ENCODE measurements around the gene KCNC1.

Gene KCNC1

DNA sequence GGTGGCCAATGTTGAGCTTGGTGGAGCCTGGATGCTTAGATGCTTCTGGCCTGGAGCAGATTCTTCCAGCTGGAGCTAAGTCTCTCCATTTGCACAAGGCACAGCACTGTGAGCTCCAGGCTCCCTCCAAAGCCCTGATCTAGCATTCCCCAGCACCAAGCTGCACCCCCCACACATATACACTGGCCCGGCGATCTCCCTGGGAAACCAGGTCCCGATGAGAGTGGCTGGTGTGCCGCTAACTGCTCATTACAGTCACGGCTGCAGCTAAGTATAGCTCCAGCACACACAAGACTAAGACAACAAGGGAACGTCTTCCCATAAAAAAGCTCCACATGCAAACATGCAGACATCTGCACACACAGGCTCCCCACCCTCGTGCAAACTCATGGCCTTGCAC lies 17.6 kb downstream of the KCNC1 start:
- no peak for DNase-seq (ENCODE audit: low read depth in 2 of 3, low spot score in 1 of 3)

- DNase-seq (ENCODE audit: low read depth in 2 of 3, low spot score in 1 of 3) = no peak
These were observed 18.6 kb downstream of the KCNC1 start for GRCh38 chr11:17753153-17753552.

DNA sequence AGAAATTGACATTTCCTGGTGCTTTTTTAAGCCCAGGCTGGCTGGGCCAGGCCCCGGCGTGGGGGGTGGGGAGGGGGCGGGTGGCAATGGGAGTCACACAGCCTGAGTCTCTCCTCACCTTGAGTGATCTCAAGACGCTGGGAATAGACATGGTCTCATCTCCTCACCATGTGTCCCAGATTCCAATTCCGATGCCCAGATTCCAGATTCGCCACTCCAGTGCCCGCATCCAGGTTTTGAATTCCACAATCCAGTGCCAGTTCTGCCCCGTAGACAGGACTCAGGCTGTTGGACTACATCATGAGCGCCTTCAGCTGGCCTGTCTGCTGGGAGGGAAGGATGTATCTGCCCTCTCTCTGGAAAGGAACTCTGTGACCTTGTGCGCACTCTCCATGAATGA lies 19.1 kb downstream of the KCNC1 start:
- no peak for DNase-seq (ENCODE audit: low read depth in 2 of 3, low spot score in 1 of 3)

GRCh38 chr11:17755891-17756290 lies 21.3 kb downstream of the KCNC1 start:
- DNase-seq (ENCODE audit: low read depth in 2 of 3, low spot score in 1 of 3) = no peak

DNA sequence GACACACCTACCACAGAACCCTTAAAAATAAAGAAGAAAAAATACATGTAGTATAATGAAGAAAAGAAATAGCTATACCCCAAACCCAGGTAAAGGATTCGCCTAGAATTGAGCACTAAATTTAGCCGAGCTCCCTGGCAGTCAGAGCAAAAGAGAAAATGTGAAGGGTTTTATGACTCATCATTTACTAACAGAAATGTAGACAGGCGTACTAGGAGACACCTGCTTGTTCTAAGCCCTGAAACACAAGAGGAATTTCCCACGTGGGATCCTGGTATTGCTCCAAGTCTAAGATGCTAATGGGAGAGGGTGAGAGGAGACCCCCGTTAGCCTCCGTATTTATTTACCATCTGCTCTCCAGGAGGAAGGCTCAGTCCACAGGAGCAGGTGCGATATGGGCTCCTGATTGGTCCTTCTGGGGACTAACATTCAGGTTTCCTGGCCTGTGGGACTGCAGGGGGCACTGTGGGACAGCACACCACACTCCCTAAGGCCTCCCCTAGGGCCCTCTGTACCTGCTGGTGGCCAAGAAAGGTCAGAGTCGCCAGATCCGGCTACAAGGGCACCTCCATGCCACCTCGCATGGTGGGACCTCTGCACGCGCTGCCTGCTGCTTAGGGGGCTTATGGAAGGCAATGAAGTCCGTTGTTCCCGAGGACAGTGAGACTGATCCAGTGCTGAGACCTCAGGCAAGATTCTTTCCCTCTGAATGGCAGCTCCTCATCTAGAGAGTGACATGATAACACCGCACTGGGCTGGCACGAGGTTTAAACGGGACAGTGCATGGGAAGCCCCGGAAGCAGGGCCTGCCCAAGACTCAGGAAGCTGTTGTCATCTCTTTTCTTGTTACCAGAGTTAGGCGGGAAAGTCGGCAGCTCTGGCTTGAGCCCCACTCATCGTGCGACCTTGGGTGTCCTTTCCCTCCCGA lies 25.8 kb downstream of the KCNC1 start:
- peak in 1 of 3 donors; percentile 13 for DNase-seq (ENCODE audit: low read depth in 2 of 3, low spot score in 1 of 3)

- no peak for DNase-seq (ENCODE audit: low read depth in 2 of 3, low spot score in 1 of 3)
These were observed 27.9 kb downstream of the KCNC1 start for GRCh38 chr11:17762309-17762974.

- DNase-seq (ENCODE audit: low read depth in 2 of 3, low spot score in 1 of 3) = no peak
These were observed 28.7 kb downstream of the KCNC1 start for GRCh38 chr11:17763244-17763643.

GRCh38 chr11:17763703-17764102 lies 29.1 kb downstream of the KCNC1 start:
- DNase-seq (ENCODE audit: low read depth in 2 of 3, low spot score in 1 of 3) = no peak

DNA sequence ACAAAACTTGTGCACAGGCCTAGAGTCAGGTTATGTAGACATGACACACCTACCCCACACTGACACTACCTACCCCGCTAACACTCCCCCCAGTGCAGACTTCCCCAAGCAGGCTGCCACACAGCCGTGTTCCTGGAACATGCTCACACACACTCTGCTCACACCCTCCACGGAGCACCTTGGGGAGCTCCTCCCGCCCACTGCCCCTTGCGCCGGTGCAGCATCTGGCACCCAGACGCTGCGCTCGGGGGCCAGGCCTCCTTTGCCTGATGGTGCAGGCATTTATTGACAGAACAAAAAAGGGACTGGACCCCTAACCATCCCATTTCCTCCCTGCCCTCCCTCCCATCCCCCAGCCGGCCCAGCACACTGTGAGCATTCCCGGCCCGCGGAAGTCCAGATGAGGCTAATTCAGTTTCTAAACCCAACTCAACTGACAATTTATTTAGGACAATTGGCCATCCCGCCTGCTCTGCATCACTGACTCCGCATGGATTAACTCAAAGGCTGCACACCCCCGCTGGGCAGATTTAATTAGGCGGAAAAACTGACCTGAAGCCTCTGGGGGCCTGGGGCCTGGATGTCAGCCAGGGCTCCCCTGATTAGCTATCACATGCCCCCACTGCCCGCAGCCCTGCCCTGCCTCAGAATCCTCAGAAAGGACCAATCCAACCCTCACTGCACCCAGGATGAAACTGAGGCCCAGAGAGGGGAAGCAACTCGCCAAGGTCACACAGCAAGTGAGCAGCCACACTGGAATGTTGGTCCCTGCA lies 30.1 kb downstream of the KCNC1 start:
- no peak for DNase-seq (ENCODE audit: low read depth in 2 of 3, low spot score in 1 of 3)

DNA sequence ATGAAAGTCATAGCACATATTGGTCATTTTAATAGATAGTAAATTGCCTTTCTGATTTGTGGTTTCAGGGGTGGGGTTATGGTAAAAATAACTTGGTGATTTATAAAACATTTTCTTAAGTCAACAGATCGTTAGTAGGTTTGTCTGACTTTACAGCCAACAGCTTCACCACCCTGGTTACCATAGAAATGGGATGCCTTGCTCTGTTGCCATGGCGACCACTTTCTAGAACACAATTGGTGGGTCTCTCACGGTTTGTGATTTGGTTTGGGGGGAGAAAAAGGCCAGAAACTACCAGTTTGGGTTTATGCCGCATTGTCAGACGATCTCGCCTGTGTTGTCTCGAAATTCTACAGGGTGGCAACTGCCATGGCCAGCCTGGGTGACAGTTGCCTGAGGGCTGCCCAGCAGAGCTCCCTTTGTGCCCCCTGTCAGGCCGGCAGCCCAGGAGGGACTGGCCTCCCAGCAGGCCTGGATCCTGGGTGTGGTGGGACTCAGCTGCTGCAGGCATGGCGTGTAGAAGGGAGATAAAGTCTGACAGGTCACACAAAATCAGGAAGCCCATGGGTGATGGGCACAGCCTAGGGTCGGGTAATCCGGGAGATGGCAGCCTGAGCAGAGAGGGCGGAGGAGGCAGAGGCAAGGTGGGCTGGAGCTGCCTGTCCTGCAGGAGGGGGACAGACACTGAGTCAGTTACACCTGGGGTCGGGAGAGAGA lies 30.9 kb downstream of the KCNC1 start:
- no peak for DNase-seq (ENCODE audit: low read depth in 2 of 3, low spot score in 1 of 3)

DNA sequence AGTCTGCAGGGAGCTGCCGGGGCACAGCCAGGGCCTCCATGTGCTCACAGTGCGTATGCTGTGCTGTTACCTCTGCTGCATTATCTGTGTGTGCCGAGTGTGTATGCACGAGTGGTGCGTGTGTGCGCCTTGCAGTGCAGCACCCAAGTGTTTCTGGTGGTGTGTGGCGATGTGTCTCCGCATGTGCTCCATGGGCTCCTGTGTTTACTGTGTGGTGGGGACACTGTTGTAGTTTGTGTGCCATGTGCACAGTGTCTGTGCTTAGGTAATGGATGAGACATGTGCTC lies 31.4 kb downstream of the KCNC1 start:
- DNase-seq (ENCODE audit: low read depth in 2 of 3, low spot score in 1 of 3) = no peak

DNA sequence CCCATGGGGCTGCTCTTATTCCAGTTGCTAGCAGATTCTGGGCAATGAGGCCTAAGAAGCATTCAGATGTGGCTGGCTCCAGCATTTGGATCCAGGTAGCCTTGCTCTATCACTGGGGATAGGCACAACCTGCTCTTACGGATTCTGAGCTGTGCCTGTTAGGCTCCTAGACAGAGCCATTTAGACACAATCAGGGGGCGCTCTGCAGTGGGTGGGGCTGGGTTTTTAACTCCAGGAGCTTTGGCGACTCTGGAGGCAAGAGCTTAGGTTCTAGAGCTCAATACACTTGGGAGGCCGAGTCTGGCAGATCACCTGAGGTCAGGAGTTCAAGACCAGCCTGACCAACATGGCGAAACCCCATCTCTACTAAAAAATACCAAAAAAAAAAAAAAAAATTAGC lies 32.0 kb downstream of the KCNC1 start:
- no peak for DNase-seq (ENCODE audit: low read depth in 2 of 3, low spot score in 1 of 3)

- DNase-seq (ENCODE audit: low read depth in 2 of 3, low spot score in 1 of 3) = no peak
These were observed 32.8 kb downstream of the KCNC1 start for GRCh38 chr11:17767301-17767885.

GRCh38 chr11:17767914-17768313 lies 33.3 kb downstream of the KCNC1 start:
- DNase-seq (ENCODE audit: low read depth in 2 of 3, low spot score in 1 of 3) = no peak

DNA sequence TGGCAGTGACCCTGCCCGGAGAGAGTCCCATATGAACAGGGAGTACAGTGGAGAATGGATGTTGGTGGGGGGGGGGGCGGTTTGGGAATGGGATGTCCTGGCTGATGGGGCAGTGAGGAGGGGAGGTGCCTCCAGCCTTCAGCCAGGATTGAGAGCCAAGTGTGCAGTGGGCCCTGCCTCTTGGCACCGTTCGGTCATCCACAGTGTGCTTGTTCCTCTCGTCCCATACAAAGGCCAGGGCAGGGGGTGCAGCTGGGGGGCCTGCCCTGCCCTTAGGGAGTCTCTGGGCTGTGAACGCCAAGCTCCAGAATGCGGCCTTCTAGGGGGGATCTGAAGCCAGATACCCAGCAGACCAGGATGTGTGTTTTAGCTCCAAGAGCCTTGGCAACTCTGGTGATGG lies 34.0 kb downstream of the KCNC1 start:
- DNase-seq (ENCODE audit: low read depth in 2 of 3, low spot score in 1 of 3) = no peak

GRCh38 chr11:17769218-17769617 lies 34.6 kb downstream of the KCNC1 start:
- no peak for DNase-seq (ENCODE audit: low read depth in 2 of 3, low spot score in 1 of 3)

DNA sequence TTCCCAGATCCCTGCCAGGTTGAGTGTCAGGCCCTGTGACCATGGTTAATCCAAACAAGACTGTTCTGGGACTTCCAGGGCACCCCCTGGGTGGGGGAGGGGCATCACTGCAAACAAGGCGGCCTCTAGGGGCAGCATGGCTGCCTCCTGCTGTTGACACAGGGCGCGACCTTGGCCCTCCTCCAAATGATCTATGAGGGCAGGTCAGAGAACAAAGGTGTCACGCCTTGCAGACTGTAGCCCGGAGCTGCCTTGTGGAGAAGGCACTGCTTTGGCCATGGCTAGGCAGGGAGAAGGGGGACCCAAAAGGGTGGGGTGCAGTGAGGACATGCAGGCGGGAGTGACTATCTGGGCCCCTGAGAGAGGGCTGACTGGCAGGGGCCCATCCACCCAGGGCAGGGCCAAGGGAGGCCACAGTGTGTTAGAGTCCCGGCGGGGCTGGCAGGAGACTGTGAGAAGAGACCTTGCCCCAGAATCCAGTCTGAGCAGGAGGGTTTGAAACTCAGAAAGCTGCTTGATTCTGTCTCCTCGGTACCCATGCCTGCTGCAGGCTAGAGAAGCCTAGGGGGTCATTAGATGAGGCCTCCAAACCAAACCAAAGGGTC lies 35.6 kb downstream of the KCNC1 start:
- DNase-seq (ENCODE audit: low read depth in 2 of 3, low spot score in 1 of 3) = no peak

- no peak for DNase-seq (ENCODE audit: low read depth in 2 of 3, low spot score in 1 of 3)
These were observed 36.3 kb downstream of the KCNC1 start for GRCh38 chr11:17770917-17771316.

- DNase-seq (ENCODE audit: low read depth in 2 of 3, low spot score in 1 of 3) = no peak
These were observed 36.8 kb downstream of the KCNC1 start for GRCh38 chr11:17771415-17771814.

DNA sequence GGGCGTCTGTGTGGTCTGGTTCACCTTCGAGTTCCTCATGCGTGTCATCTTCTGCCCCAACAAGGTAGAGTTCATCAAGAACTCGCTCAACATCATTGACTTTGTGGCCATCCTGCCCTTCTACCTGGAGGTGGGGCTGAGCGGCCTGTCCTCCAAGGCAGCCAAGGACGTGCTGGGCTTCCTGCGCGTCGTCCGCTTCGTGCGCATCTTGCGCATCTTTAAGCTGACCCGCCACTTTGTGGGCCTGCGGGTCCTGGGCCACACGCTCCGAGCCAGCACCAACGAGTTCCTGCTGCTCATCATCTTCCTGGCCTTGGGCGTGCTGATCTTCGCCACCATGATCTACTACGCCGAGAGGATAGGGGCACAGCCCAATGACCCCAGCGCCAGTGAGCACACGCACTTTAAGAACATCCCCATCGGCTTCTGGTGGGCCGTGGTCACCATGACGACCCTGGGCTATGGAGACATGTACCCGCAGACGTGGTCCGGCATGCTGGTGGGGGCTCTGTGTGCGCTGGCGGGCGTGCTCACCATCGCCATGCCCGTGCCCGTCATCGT lies 37.3 kb downstream of the KCNC1 start:
- no peak for DNase-seq (ENCODE audit: low read depth in 2 of 3, low spot score in 1 of 3)
